HG03521 (cell line): ENCODE results near the gene KDM3B.
A peak's percentile ranks its signal among the peaks of the same experiment; 100 is the strongest.

Source experiments
- ATAC-seq: cut with Tn5 transposase; IDR thresholded peaks from one replicate; pipeline ENCODE4 v1.9.1; 2021; ENCODE audit warnings: mild to moderate bottlenecking, moderate library complexity; ENCODE audit not compliant: unreplicated experiment

KDM3B gene

GRCh38 chr5:138349852-138350562, 2.5 kb upstream of the KDM3B start:
- ATAC-seq, result no peak

GRCh38 chr5:138350563-138350890, 2.0 kb upstream of the KDM3B start:
- no peak for ATAC-seq

DNA sequence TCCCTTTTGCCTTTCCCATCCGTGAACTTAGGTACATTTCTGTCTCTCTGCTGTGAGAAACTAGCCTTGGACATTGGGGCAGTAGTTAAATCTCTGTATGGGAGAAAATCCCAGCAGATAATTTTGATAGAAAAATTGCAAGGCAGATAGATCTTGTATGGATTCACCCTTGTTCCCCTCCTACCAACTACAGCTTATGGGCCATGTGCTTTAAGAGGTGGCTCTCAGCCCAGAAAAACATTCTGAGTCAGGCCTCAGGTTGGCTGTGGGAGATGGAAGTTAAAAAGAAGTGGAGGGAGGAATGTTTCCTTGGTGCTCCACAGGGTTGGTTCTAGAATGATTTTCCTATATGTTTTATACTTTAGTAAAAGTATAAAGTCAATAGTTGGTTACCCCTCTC, 1.4 kb upstream of the KDM3B start:
- no peak for ATAC-seq

DNA sequence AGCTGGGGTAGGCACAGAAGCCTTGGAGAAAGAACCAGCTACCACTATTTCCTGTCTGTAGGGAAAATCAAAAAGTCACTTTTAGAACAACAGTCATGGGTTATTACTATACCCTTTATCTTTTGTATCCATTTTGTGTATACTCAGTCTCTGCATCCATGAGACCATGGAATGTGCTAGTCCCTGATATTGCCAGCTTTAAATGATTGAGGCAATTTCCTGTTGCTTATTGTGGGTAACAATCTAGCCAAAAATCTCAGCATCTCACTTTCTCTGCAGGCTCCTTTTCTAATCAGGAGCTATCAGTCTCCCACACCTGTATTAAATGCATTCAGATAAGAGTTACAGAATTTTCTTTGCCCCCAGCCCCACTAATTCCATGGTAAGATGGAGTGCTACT, 968 bp upstream of the KDM3B start:
- ATAC-seq, result no peak

DNA sequence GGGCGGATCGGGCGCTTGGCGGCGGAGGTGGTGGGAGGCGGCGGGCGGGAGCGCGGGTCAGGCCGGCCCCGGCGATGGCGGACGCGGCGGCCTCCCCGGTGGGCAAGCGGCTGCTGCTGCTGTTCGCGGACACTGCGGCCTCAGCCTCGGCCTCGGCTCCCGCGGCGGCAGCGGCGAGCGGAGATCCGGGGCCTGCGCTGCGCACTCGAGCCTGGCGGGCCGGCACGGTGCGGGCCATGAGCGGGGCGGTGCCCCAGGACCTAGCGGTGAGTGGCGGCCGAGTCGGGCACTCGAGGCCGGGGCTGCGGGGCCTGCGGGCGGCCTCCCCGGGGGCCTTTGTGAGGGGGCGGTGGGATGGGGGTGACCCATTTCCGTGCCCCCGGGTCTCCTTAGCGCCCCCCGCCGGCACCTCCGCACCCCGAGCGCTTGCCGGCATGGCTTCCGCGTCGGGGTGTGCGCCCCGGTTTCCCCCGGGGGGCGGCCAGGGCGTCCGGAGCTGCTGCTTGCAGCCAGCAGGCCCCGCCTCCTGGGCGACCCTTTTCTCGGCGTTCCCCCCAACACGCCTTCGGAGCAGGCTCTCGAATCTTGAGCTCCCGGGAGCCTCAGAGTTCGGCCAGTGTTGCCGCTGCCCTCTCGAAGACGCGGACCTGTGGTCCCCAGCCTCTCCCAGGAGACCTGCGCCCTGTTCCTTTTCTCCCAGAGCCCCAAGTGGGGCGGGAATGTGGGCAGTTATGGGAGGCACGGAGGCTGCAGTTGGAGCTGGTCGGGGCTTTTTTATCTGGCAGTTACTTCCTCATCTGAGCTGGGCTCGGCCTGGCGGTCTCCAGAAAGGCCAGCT, 456 bp downstream of the KDM3B start:
- peak; percentile 39 for ATAC-seq

- no peak for ATAC-seq
Observed at GRCh38 chr5:138353560-138354080, 1.1 kb downstream of the KDM3B start.

GRCh38 chr5:138354387-138354786, 1.9 kb downstream of the KDM3B start:
- no peak for ATAC-seq

GRCh38 chr5:138354926-138355378, 2.5 kb downstream of the KDM3B start:
- ATAC-seq, result peak; percentile 31

DNA sequence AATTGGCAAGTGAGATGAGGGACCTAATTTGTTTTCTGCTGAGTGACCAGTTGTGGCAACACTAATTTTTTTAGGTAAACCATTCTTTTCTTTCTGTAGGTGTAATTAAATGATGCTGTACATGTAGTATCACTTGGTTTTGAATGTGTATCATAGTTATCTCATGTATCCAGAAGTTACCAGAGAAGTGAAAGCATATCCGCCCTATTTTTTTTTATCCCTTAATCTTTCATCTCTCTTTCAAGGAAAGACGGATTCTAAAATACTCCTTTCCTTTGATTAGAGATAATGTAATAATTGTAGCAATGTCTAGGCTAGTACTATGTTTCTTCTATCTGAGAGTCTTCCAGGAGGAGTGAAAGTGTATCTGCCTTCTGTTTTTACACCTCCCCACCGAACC, 7.1 kb downstream of the KDM3B start:
- ATAC-seq, result no peak

DNA sequence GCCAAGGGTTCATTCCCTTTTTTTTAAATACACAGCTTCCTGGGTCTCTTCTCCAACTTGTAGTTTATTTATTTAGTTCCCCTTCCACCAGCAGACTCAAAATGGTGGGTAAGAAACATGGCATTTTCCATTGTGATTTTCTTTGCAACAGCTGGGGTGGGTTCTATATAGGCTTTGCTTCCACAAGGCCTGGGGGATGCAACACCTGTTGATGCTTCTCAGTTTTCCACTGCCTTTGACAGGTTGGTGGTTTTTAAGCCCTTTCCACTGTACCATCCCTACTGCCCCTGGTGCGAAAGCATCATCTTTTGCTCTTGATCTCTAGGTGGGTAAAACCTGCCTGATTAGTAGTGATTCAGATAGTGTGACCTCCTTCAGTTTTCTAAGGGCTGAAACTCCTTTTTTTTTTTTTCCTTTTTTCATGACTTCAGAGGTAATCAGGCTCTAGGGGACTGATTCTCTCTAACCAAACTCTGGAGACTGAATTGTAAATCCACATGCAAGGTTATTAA, 8.5 kb downstream of the KDM3B start:
- no peak for ATAC-seq

DNA sequence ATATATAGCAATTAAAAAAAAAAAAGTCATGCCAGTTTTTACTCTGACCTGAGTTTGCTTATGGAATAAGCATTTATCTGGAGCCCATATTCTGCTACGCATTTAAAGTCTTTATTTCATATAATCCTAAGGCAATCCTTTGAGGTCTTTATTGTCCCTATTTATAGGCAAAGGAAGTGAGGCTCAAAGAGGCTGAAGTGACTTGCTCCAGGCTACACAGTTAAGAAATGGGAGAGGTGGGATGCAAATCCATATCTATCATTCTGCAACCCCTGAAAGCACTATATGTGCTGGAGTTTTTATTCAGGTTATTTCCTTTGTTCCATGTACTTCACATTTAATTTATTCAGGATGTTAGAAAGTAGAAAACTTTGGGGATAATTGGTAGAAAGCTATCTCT, 12.1 kb downstream of the KDM3B start:
- ATAC-seq, result no peak

GRCh38 chr5:138366632-138367382, 14.3 kb downstream of the KDM3B start:
- ATAC-seq, result no peak

DNA sequence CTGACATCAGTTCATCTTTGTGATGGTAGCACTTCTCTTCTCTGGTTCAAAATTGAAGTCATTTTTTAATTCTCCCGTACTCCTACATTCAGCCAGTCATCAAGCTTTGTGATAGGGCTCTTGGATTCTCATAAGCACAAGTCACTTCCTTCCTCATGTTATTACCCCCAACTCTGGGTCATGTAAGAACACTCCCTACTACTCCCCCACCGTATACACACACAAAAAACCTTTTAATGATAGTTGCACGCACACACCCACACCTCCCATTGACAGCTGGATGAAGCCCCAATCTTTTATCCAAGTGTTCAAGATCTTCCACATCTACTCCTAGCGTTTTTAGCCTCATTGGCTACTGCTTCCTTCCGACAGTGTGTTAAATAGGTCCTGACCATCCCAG, 16.8 kb downstream of the KDM3B start:
- no peak for ATAC-seq

GRCh38 chr5:138369706-138370105, 17.2 kb downstream of the KDM3B start:
- ATAC-seq, result no peak

DNA sequence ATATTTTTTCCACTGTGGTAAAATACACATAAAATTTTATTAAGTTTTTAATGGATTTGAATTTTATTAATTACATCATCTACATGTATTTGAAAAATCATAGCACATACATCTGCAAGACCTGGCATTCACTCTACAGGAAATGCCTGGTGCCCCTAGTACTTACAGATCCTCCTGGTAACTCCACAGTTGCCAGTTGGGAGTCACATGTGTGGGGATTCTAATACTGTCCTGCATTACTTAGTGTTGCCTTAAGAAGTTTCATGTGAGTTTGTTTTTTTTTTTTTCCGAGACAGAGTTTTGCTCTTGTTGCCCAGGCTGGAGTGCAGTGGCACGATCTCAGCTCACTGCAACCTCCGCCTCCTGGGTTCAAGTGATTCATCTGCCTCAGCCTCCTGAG, 18.1 kb downstream of the KDM3B start:
- no peak for ATAC-seq

- ATAC-seq, result no peak
Observed at GRCh38 chr5:138371454-138371853, 19.0 kb downstream of the KDM3B start.

DNA sequence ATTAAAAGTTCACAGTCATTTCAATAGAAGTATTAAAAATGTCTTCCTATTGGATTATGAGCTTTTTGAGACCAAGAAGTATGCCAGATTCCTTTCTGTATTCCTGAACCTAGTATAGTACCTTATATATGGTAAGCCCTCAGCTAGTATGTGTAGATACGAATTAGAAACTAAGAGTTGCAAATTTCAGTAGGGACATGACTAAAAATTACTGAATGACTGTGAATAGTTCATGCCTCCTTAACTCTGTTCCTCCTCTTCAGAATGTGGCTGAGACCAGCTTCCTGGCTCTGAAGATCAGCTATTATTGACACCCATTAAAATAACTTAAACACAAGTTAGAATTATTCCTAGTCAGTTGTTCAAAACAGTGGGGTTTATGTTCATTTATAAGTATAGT, 19.7 kb downstream of the KDM3B start:
- ATAC-seq, result no peak

GRCh38 chr5:138372653-138373052, 20.2 kb downstream of the KDM3B start:
- ATAC-seq, result no peak

DNA sequence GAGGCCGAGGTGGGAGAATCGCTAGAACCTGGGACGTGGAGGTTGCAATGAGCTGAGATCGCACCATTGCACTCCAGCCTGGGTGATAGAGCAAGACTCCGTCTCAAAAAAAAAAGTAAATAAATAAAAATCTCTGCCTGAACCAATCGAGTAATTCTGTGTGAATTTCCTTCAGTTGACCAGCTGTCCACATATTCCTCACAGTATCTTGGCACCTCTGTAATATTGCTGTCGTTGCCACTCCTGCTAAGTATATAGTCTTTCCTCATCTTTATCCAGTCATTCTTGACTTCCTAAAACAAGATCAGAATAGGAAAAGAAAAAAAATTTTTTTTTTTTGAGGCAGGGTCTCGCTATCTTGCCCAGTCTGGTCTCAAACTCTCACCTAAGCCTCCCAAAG, 29.9 kb downstream of the KDM3B start:
- no peak for ATAC-seq

- ATAC-seq, result no peak
Observed at GRCh38 chr5:138385660-138386059, 33.2 kb downstream of the KDM3B start.

GRCh38 chr5:138386290-138386689, 33.8 kb downstream of the KDM3B start:
- ATAC-seq, result no peak
